Measurements from ENCODE around the gene WDR5. TPM values are rescaled to one million over a fixed set of nuclear protein-coding genes. Genes with fewer than 3 reads are reported as not detected.

WDR5 gene
- total RNA-seq, 1 experiment from 2014 or later: 29.1 TPM

DNA sequence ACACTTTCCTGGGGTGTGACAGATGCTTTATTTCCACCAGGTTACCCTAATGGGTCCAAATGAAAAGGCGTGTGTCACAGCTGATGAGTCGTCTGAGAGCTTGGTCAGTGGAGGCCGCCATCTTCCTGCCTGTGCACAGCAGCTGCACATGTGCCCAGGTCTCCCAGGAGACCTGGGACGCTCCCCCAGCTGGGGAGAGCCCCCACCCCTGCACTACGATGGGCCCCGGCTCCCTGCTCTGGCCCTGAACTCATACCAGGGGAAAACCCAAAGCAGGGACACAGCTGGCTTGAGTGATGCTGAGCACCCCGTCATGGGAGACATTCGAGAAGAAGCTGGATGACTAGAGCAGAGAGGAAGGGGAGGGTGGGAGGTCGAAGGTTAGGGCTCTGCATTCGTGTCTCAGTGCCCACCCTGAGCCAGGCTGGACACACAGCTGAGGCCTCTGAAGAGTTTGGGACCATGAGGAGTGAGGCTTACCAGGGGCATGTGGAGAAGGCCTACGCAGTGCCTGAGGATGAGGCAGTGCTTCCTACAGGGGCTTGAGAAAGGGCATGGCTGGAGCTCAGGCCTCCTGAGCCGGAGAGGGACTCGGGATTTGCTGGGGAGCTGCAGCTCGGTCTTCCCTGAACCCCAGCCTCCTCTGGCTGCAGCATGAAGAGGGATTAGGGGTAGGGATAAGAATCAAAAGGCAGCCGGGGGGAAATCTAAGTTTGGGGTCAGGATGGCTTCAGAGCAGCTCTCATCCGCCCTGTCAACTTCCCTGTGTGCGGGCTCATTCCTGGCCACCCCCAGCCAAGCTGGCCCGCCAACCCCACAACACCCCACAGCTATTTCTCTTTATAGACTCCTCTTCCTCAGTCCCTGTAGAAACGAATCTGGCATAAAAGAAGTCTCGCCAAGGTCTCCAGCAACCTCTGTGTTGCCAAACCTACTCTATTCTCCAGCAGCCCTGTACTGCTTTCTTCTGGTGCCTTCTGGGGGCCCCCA, 70.7 kb downstream of the WDR5 start:
- TF ChIP-seq EZH2phosphoT487 (IDR thresholded peaks at IDR 0.05; ENCODE audit: borderline replicate concordance, low read length) (no peak), EZH2 (IDR thresholded peaks at IDR 0.05; ENCODE audit: low read length, unreplicated experiment) (no peak)
- no peak overlapping the region for H3K4me3 ChIP-seq (ENCODE audit: low read length)
- no peaks in the 10 kb centered on the region for H3K36me3 ChIP-seq (ENCODE audit: low read depth, low read length)
- H3K79me2 ChIP-seq (ENCODE audit: low read length): no peaks in the 10 kb centered on the region
- no peak overlapping the region for H3K9ac ChIP-seq (ENCODE audit: low read length)
- no peaks in the 10 kb centered on the region for H3F3A ChIP-seq (ENCODE audit: low read length, unreplicated experiment)
- H3K9me2 ChIP-seq (replicated peaks; ENCODE audit: low read length): no peaks in the 10 kb centered on the region
- H4K20me1 ChIP-seq (ENCODE audit: low read length): no peaks in the 10 kb centered on the region
- intact Hi-C loops (cut with micrococcal nuclease): no loop called here
- DNase-seq (no peak), ATAC-seq (no peak)
- ChIA-PET CTCF (interaction anchor here (0.7 kb wide), 1 partner anchor 316 kb away, joined by 3 read pairs; no protein-coding TSS in a partner anchor), POLR2A (ENCODE audit: unreplicated experiment) (interaction anchor here (0.6 kb wide), 1 partner anchor 172 kb away, joined by 3 read pairs; no protein-coding TSS in a partner anchor)
- H3K27ac ChIP-seq (ENCODE audit: low read length): no peak overlapping the region
- peaks cover 6% of the 10 kb centered on the region; the same call in 1 of the 2 replicates for H3K27me3 ChIP-seq (ENCODE audit: low read length)
- no peak overlapping the region for H2AFZ ChIP-seq (ENCODE audit: low read length)
- no peaks in the 10 kb centered on the region for H3K4me1 ChIP-seq (ENCODE audit: insufficient read depth, low read length)
- H3K9me3 ChIP-seq (ENCODE audit: low read length): no peaks in the 10 kb centered on the region
- BruUV-seq (replicated peaks): no TSS peak
- no peak overlapping the region for H3K4me2 ChIP-seq (ENCODE audit: low read length)

- ChIA-PET CTCF (no interaction called here), POLR2A (ENCODE audit: unreplicated experiment) (no interaction called here)
- H2AFZ ChIP-seq (ENCODE audit: low read length): no peak overlapping the region
- H3K79me2 ChIP-seq (ENCODE audit: low read length): no peaks in the 10 kb centered on the region
- no peak overlapping the region for H3K27ac ChIP-seq (ENCODE audit: low read length)
- H3K9ac ChIP-seq (ENCODE audit: low read length): no peak overlapping the region
- DNase-seq: no peak
- H3K4me2 ChIP-seq (ENCODE audit: low read length): no peak overlapping the region
- H4K20me1 ChIP-seq (ENCODE audit: low read length): no peaks in the 10 kb centered on the region
- H3K36me3 ChIP-seq (ENCODE audit: low read depth, low read length): no peaks in the 10 kb centered on the region
- H3K9me2 ChIP-seq (replicated peaks; ENCODE audit: low read length): no peaks in the 10 kb centered on the region
- H3K4me3 ChIP-seq (ENCODE audit: low read length): no peak overlapping the region
- no TSS peak for BruUV-seq (replicated peaks)
- H3F3A ChIP-seq (ENCODE audit: low read length, unreplicated experiment): no peaks in the 10 kb centered on the region
- no peak for ATAC-seq
- TF ChIP-seq EZH2phosphoT487 (IDR thresholded peaks at IDR 0.05; ENCODE audit: borderline replicate concordance, low read length) (no peak), EZH2 (IDR thresholded peaks at IDR 0.05; ENCODE audit: low read length, unreplicated experiment) (no peak)
- TF ChIP-seq, protein P1, sequence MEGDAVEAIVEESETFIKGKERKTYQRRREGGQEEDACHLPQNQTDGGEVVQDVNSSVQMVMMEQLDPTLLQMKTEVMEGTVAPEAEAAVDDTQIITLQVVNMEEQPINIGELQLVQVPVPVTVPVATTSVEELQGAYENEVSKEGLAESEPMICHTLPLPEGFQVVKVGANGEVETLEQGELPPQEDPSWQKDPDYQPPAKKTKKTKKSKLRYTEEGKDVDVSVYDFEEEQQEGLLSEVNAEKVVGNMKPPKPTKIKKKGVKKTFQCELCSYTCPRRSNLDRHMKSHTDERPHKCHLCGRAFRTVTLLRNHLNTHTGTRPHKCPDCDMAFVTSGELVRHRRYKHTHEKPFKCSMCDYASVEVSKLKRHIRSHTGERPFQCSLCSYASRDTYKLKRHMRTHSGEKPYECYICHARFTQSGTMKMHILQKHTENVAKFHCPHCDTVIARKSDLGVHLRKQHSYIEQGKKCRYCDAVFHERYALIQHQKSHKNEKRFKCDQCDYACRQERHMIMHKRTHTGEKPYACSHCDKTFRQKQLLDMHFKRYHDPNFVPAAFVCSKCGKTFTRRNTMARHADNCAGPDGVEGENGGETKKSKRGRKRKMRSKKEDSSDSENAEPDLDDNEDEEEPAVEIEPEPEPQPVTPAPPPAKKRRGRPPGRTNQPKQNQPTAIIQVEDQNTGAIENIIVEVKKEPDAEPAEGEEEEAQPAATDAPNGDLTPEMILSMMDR (conservative IDR thresholded peaks at IDR 0.05; ENCODE audit: low read depth, low read length): no peak
- intact Hi-C loops (cut with micrococcal nuclease): no loop called here
- no peaks in the 10 kb centered on the region for H3K4me1 ChIP-seq (ENCODE audit: insufficient read depth, low read length)
- H3K9me3 ChIP-seq (ENCODE audit: low read length): no peaks in the 10 kb centered on the region
- H3K27me3 ChIP-seq (ENCODE audit: low read length): no peaks in the 10 kb centered on the region
Observed at GRCh38 chr9:134208310-134208841, 72.5 kb downstream of the WDR5 start.

GRCh38 chr9:134208981-134209725, 73.3 kb downstream of the WDR5 start:
- DNase-seq (no peak), ATAC-seq (no peak)
- H3K4me1 ChIP-seq (ENCODE audit: insufficient read depth, low read length): no peaks in the 10 kb centered on the region
- H3K9ac ChIP-seq (ENCODE audit: low read length): no peak overlapping the region
- POLR2A ChIA-PET (ENCODE audit: unreplicated experiment): no interaction called here
- no peaks in the 10 kb centered on the region for H3K9me2 ChIP-seq (replicated peaks; ENCODE audit: low read length)
- TF ChIP-seq, protein P1 (conservative IDR thresholded peaks at IDR 0.05; ENCODE audit: low read depth, low read length): no peak
- no peak for TF ChIP-seq EZH2 (IDR thresholded peaks at IDR 0.05; ENCODE audit: low read length, unreplicated experiment)
- no peak for TF ChIP-seq EZH2phosphoT487 (IDR thresholded peaks at IDR 0.05; ENCODE audit: borderline replicate concordance, low read length)
- BruUV-seq (replicated peaks): no TSS peak
- H3K27me3 ChIP-seq (ENCODE audit: low read length): no peaks in the 10 kb centered on the region
- no peaks in the 10 kb centered on the region for H3K9me3 ChIP-seq (ENCODE audit: low read length)
- no peak overlapping the region for H3K27ac ChIP-seq (ENCODE audit: low read length)
- intact Hi-C loops (cut with micrococcal nuclease): no loop called here
- H3K4me3 ChIP-seq (ENCODE audit: low read length): no peak overlapping the region
- H3F3A ChIP-seq (ENCODE audit: low read length, unreplicated experiment): no peaks in the 10 kb centered on the region
- H3K4me2 ChIP-seq (ENCODE audit: low read length): no peak overlapping the region
- H3K79me2 ChIP-seq (ENCODE audit: low read length): no peaks in the 10 kb centered on the region
- CTCF ChIA-PET: no interaction called here
- no peaks in the 10 kb centered on the region for H3K36me3 ChIP-seq (ENCODE audit: low read depth, low read length)
- no peaks in the 10 kb centered on the region for H4K20me1 ChIP-seq (ENCODE audit: low read length)
- H2AFZ ChIP-seq (ENCODE audit: low read length): no peak overlapping the region
